SIG-M5 treated with dmso at 0.1 percent for 504 hours (cell line): ENCODE results near the gene OSBP.
A peak's percentile ranks its signal among the peaks of the same experiment; 100 is the strongest.
"Not testable (repeated sequence)": the region's sequence is repeated elsewhere in the genome, so short reads cannot be mapped to it uniquely, and the experiment has no call there.

Experiments
- DNase-seq: peaks from one replicate; lab custom pipeline; 2025; ENCODE audit not compliant: unreplicated experiment; lab: John Stamatoyannopoulos, UW

Gene OSBP

GRCh38 chr11:59555601-59556114 lies 59.9 kb downstream of the OSBP start:
- no peak for DNase-seq

GRCh38 chr11:59553323-59553722 lies 62.3 kb downstream of the OSBP start:
- DNase-seq: no peak

- no peak for DNase-seq
Observed at GRCh38 chr11:59552844-59553243, 62.7 kb downstream of the OSBP start.

GRCh38 chr11:59551659-59552521 lies 63.7 kb downstream of the OSBP start:
- DNase-seq: no peak

- peak; percentile 77 for DNase-seq
Observed at GRCh38 chr11:59550842-59551658, 64.5 kb downstream of the OSBP start.

- DNase-seq: peak; percentile 88
Observed at GRCh38 chr11:59550368-59550841, 65.2 kb downstream of the OSBP start.

- DNase-seq: no peak
Observed at GRCh38 chr11:59548309-59548656, 67.3 kb downstream of the OSBP start.

GRCh38 chr11:59547605-59548308 lies 67.8 kb downstream of the OSBP start:
- not testable (repeated sequence) for DNase-seq

GRCh38 chr11:59545179-59546020 lies 70.2 kb downstream of the OSBP start:
- no peak for DNase-seq

GRCh38 chr11:59544869-59545178 lies 70.8 kb downstream of the OSBP start:
- no peak for DNase-seq

GRCh38 chr11:59543713-59544112 lies 71.9 kb downstream of the OSBP start:
- not testable (repeated sequence) for DNase-seq

GRCh38 chr11:59542142-59542810 lies 73.3 kb downstream of the OSBP start:
- DNase-seq: no peak

GRCh38 chr11:59534676-59535075 lies 80.9 kb downstream of the OSBP start:
- DNase-seq: no peak

GRCh38 chr11:59532620-59533019 lies 83.0 kb downstream of the OSBP start:
- DNase-seq: no peak

- DNase-seq: no peak
Observed at GRCh38 chr11:59528711-59529110, 86.9 kb downstream of the OSBP start.
